ENCODE measurements around the gene WDR46. TPM values are rescaled to one million over a fixed set of nuclear protein-coding genes. Genes with fewer than 3 reads are reported as not detected.

WDR46 gene
- total and polyA plus RNA-seq, 2 of the 8 experiments (the other 6 are each of a cell fraction or from before 2014, with no cell fraction given) = 69.7 to 91.0 TPM

GRCh38 chr6:33319939-33320314, 30.9 kb upstream of the WDR46 start:
- Histone ChIP-seq H2BK20ac (ENCODE audit: low read length) (no peak overlapping the region), H3K23me2 (ENCODE audit: low read depth, low read length) (peaks cover 18% of the 10 kb centered on the region), H3K4ac (replicated peaks; ENCODE audit: insufficient read length, low read depth, low read length) (no peak overlapping the region), H4K20me1 (replicated peaks in 1 of 2; ENCODE audit: control insufficient read depth in 1 of 2, insufficient read depth in 2 of 2, low read length in 2 of 2) (peaks cover 2 to 5% of the 10 kb centered on the region in 2 experiments), H3K4me2 (ENCODE audit: insufficient read depth in 1 of 2, low read depth in 2 of 2, low read length in 2 of 2) (no peak overlapping the region; a peak in 1 of 4 replicates), H2BK120ac (replicated peaks; ENCODE audit: low read depth, low read length) (no peak overlapping the region), H4K5ac (ENCODE audit: insufficient read length, low read depth, low read length) (no peak overlapping the region), H2AFZ (ENCODE audit: low read length) (no peak overlapping the region), H3K23ac (ENCODE audit: insufficient read length) (no peak overlapping the region), H4K8ac (ENCODE audit: extremely low read depth, insufficient read depth, low read length) (no peak overlapping the region), H2AK5ac (ENCODE audit: low read depth, low read length) (no peak overlapping the region), H2BK15ac (ENCODE audit: low read length) (no peak overlapping the region), H2BK5ac (ENCODE audit: low read depth, low read length) (no peak overlapping the region), H3K18ac (ENCODE audit: extremely low read depth, low read length) (no peak overlapping the region), H3K79me2 (ENCODE audit: control insufficient read depth in 1 of 2, insufficient read depth in 2 of 2, low read length in 2 of 2) (peaks cover 0 to 32% of the 10 kb centered on the region in 2 experiments; a peak in 3 of 4 replicates), H4K91ac (replicated peaks; ENCODE audit: insufficient read length, low read length) (no peak overlapping the region), H3K4me3 (ENCODE audit: extremely low read depth in 1 of 4, insufficient read depth in 2 of 4, low read depth in 3 of 4, low read length in 4 of 4) (no peak overlapping the region), H3K4me1 (replicated peaks in 1 of 4; ENCODE audit: control insufficient read depth in 3 of 4, insufficient read depth in 4 of 4, low read length in 3 of 4) (peaks cover 0 to 33% (median 22%) of the 10 kb centered on the region in 4 experiments; a peak in 6 of 7 replicates), H3K14ac (ENCODE audit: insufficient read length) (no peak overlapping the region), H3K9ac (replicated peaks in 1 of 4; ENCODE audit: extremely low read depth in 1 of 4, low read depth in 3 of 4, low read length in 3 of 4) (no peak overlapping the region; a peak in 1 of 7 replicates), H3K56ac (replicated peaks; ENCODE audit: insufficient read length, low read depth, low read length) (no peak overlapping the region), H2BK12ac (ENCODE audit: low read depth, low read length) (no peak overlapping the region), H3K27me3 (replicated peaks in 1 of 4; ENCODE audit: control insufficient read depth in 3 of 4, extremely low read depth in 1 of 4, insufficient read depth in 3 of 4, low read length in 3 of 4) (no peaks in the 10 kb centered on the region), H3K9me3 (ENCODE audit: insufficient read depth in 2 of 2, low read depth in 1 of 2, low read length in 1 of 2) (no peaks in the 10 kb centered on the region; a peak in 1 of 4 replicates), H3K36me3 (ENCODE audit: control insufficient read depth in 2 of 4, insufficient read depth in 4 of 4, low read length in 3 of 4) (peaks cover 10 to 31% (median 21%) of the 10 kb centered on the region in 4 experiments; a peak in 7 of 8 replicates), H3K27ac (ENCODE audit: low read depth, low read length) (peak overlapping the region; percentile 36; the same call in 1 of the 2 replicates), H3K79me1 (ENCODE audit: low read depth, low read length) (peaks cover 7% of the 10 kb centered on the region; the same call in 1 of the 2 replicates)
- WGBS, 2 experiments (ENCODE audit: extremely low coverage in 1 of 2, insufficient coverage in 1 of 2, insufficient read length in 1 of 2, insufficient replicate concordance in 2 of 2, low coverage in 1 of 2, low lambda C conversion rate in 2 of 2, missing lambda C conversion rate in 1 of 2) = 98% methylated on average over 3 of the region's 3 CpGs; no CpG with 5 or more reads in 1 of the 2 experiments
- POLR2A ChIA-PET (ENCODE audit: partially characterized antibody) = interaction anchor here (1.3 kb wide), 1 partner anchor 42 kb away, joined by 3 read pairs; no protein-coding TSS in a partner anchor
- FAIRE-seq (no peak), DNase-seq (ENCODE audit: low read depth in 1 of 2, low spot score in 2 of 2) (no peak)
- TF ChIP-seq SIX5 (IDR thresholded peaks at IDR 0.05; ENCODE audit: low read depth, low read length) (no peak), GABPA (IDR thresholded peaks at IDR 0.05; ENCODE audit: borderline replicate concordance, insufficient read depth, low read length) (no peak), HDAC6 (IDR thresholded peaks at IDR 0.05; ENCODE audit: low read depth, low read length) (no peak), KDM4A (IDR thresholded peaks at IDR 0.05; ENCODE audit: low read depth, low read length, severe bottlenecking) (no peak), POU5F1 (IDR thresholded peaks at IDR 0.05; ENCODE audit: low read depth, low read length) (no peak), JUN (IDR thresholded peaks at IDR 0.05; ENCODE audit: low read depth, low read length) (no peak), BRCA1 (IDR thresholded peaks at IDR 0.05; ENCODE audit: low read depth, low read length) (no peak), TEAD4 (IDR thresholded peaks at IDR 0.05; ENCODE audit: low read depth, low read length) (no peak)
- CTCF ChIA-PET (ENCODE audit: partially characterized antibody) = no interaction called here
